22Rv1 (cell line): ENCODE data around the gene TWIST2.

Experiments
- H3K27ac ChIP-seq: fragments of 450-650 bp; 2 replicates; pipeline ENCODE4 v1.5.1; 2017
- ZFX ChIP-seq: fragments of 450-650 bp; IDR thresholded peaks from 2 replicates; pipeline ENCODE4 v1.6.1; 2017; ENCODE audit warnings: antibody characterized with exemption, borderline replicate concordance
- TF ChIP-seq, protein P1 (sequence below): fragments of 450-650 bp; IDR thresholded peaks from 2 replicates; pipeline ENCODE4 v1.5.1; 2017; ENCODE audit warnings: mild to moderate bottlenecking

TWIST2 gene

DNA sequence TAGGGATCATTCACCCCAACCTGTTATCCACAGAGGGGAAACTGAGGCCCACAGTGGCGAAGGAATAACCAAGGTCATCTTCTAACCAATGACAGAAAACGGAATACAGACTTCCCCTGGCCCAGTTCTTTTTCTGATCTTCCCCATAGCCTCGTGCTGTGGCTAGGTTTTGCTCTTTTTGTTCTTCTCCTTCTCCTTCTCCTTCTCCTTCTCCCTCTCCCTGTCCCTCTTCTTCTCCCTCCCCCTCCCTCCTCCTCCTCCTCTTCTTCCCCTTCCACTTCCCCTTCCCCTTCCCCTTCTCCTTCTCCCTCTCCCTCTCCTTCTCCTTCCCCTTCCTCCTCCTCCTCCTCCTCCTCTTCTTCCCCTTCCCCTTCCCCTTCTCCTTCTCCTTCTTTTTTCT lies 12.9 kb upstream of the TWIST2 start:
- H3K27ac ChIP-seq, result no peak overlapping the region
- TF ChIP-seq ZFX, result no peak
- TF ChIP-seq, protein P1, sequence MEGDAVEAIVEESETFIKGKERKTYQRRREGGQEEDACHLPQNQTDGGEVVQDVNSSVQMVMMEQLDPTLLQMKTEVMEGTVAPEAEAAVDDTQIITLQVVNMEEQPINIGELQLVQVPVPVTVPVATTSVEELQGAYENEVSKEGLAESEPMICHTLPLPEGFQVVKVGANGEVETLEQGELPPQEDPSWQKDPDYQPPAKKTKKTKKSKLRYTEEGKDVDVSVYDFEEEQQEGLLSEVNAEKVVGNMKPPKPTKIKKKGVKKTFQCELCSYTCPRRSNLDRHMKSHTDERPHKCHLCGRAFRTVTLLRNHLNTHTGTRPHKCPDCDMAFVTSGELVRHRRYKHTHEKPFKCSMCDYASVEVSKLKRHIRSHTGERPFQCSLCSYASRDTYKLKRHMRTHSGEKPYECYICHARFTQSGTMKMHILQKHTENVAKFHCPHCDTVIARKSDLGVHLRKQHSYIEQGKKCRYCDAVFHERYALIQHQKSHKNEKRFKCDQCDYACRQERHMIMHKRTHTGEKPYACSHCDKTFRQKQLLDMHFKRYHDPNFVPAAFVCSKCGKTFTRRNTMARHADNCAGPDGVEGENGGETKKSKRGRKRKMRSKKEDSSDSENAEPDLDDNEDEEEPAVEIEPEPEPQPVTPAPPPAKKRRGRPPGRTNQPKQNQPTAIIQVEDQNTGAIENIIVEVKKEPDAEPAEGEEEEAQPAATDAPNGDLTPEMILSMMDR, result no peak

DNA sequence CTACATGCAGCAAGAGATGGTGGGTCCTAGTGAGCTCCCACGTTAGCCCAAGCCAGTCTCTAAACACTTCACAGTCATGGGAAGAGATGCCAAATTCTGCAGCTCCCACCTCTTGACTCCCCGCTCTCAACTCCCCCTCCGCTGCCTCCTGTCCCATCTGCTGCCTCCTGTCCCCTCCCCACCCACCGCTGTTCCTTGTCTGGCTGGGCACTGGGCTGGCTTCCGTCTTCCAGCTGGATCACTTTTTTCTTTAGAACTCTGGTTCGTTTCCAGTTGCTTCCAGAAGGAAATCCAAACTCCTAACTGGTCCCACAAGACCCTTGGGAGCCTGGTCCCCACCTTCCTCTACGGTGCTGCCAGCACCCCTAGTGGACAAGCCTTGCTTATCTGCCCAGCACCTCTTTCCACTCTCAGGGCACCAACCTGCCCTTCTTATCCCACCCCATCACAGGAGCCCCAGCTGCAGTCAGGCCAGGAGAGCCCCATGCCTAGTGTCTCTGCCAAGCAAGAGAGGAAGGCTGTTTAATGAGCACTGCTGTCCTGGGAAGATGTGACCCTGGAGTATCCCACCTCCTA lies 12.1 kb upstream of the TWIST2 start:
- TF ChIP-seq ZFX, result no peak
- TF ChIP-seq, protein P1, result no peak
- no peak overlapping the region for H3K27ac ChIP-seq

DNA sequence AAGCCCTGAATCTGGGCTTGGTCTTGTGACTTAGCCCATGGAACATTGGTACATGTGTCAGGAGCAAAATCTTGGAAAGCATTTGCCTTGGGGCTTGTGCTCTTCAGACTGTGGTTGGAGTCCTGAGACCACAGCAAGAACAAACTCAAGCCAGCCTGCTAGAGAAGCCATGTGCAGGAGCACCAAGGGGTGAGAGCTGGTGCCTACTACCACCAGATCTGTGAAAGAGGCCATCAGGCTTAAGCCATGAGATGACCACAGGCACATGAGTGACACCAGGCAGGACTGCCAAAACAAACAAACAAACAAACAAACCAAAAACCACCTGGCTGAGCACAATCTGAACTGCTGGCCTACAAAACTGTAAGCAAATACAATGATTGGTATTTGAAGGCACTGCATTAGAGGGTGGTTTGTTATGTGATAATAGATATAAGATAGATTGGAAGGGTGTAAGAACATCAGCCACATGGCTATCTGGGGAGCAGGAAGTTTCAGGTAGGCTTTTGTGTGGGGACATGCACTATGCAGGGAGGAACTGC lies 9.0 kb upstream of the TWIST2 start:
- TF ChIP-seq ZFX, result no peak
- TF ChIP-seq, protein P1, result no peak

DNA sequence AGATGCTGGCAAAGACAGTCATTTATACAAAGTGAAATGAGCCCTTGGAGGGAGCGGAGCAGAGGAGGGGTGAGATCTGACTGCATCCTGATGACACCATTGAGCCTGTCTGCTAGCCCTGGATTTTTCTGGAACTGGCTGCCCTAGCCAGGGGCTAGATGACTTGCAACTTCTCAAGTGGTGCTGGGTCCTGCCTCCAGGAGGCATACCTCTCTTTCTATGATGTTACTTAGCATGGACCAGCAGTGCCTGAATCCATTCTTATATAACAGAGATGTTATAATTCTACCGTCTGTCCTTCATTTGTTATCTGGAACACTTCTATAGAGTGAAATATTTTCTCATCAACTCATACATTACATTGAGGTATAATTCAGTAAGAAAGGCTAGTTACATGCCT lies 8.5 kb upstream of the TWIST2 start:
- H3K27ac ChIP-seq, result no peak overlapping the region
- no peak for TF ChIP-seq ZFX
- TF ChIP-seq, protein P1, result no peak

More for the DNA sequence above, 9.0 kb upstream of the TWIST2 start:
- no peak overlapping the region for H3K27ac ChIP-seq

DNA sequence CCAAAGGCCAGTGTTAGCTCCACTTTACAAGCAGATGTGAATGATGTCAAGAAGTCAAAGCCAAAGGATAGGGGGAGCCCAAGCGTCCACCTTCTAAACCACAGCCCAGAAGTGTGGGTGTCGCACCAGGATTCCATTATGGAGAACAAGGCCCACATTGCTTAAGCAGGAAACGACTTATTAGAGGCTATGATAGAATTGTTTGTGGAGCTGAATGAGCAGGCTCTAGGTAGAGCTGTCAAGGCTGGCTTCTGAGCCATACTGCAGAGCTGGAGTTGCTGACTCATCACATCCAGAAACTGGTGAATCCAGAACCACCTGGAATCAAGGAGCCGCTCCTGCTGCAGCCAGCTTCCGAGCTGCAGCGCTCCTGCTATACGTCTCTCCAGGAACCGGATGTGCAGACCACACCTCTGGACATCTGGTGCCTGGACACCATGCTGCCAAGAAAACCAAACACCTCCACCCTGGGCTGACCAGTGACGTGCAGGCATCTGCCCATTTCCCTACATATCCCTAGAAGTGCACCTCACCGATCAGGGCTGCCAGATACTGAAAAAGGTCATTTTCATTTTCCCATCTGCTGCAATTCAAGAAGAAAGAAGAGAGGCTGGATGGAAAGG lies 6.2 kb upstream of the TWIST2 start:
- TF ChIP-seq, protein P1, result 0 out of 2 replicates have a peak, but pooled peaks have one; percentile 9
- no peak for TF ChIP-seq ZFX
- H3K27ac ChIP-seq, result no peak overlapping the region

DNA sequence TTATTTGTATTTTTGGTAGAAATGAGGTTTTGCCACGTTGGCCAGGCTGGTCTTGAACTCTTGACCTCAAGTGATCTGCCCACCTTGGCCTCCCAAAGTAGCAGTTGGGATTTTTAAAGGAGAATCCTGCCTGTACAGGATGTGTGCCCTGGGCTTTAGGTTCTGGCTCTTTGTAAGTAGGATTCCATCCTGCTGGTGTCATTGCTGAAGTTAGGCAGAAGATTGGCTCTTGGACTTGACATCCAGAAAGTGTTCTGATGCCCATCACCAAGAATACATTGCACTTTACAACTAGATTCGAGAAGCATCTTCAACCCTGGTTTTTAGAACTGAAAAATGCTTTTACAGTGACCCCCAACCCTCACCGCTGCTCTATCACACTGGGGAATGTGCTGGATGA lies 4.4 kb upstream of the TWIST2 start:
- TF ChIP-seq ZFX, result no peak
- TF ChIP-seq, protein P1, result no peak

More for the DNA sequence above, 4.4 kb upstream of the TWIST2 start:
- no peak overlapping the region for H3K27ac ChIP-seq
